GM21576 (cell line): ENCODE results near the gene JARID2.

ENCODE experiments used
- ATAC-seq: cut with Tn5 transposase; IDR thresholded peaks from one replicate; pipeline ENCODE4 v1.9.1; 2021; ENCODE audit warnings: mild to moderate bottlenecking, moderate library complexity; ENCODE audit not compliant: unreplicated experiment

The JARID2 gene

GRCh38 chr6:15389765-15390723 is 144.2 kb downstream of the JARID2 start:
- no peak for ATAC-seq

- no peak for ATAC-seq
Measured at GRCh38 chr6:15391500-15391899, 145.6 kb downstream of the JARID2 start.

DNA sequence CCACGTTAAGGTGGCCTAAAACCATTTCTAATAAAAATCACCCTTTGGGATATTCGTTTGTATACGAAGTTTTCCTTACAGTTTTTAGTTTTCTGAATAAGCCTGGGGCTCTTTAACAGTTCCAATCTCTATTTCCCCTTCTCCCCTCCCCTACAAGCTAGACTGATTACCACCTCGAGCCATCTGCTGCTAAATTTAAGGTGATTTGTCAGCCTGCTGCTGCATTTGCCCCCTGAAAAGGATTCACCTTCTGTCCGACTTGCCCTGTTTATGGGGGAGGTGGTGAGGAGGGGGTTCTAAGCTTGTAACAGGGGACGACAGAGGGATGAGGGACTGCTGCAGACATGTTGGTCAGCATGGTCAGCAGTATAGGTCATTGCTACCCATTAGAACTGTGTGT is 146.3 kb downstream of the JARID2 start:
- ATAC-seq, result no peak

- ATAC-seq, result no peak
Measured at GRCh38 chr6:15393605-15394004, 147.7 kb downstream of the JARID2 start.

GRCh38 chr6:15395087-15395486 is 149.2 kb downstream of the JARID2 start:
- no peak for ATAC-seq

DNA sequence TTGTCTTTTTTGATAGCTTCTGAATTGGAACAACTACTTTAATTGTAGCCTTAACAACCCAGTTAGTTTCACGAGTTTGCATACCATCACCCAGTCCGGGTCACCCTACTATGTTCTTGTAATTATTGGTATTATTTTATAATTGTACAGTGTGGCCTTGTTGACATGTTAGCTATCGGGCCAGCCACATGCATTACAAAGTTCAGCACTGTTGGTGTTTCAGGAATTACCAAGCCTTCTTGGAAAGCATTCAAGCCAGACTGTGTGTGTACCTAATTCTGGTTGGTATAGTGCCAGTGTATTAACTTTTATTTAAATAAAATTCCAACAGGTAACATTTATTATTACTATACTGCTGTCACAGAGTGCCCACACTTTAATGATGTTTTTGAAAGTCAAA is 150.9 kb downstream of the JARID2 start:
- no peak for ATAC-seq

- no peak for ATAC-seq
Measured at GRCh38 chr6:15398633-15399275, 152.9 kb downstream of the JARID2 start.

GRCh38 chr6:15399641-15400470 is 154.0 kb downstream of the JARID2 start:
- no peak for ATAC-seq

GRCh38 chr6:15400572-15401004 is 154.7 kb downstream of the JARID2 start:
- ATAC-seq, result no peak

GRCh38 chr6:15401120-15401519 is 155.3 kb downstream of the JARID2 start:
- no peak for ATAC-seq

GRCh38 chr6:15401769-15402250 is 155.9 kb downstream of the JARID2 start:
- no peak for ATAC-seq

DNA sequence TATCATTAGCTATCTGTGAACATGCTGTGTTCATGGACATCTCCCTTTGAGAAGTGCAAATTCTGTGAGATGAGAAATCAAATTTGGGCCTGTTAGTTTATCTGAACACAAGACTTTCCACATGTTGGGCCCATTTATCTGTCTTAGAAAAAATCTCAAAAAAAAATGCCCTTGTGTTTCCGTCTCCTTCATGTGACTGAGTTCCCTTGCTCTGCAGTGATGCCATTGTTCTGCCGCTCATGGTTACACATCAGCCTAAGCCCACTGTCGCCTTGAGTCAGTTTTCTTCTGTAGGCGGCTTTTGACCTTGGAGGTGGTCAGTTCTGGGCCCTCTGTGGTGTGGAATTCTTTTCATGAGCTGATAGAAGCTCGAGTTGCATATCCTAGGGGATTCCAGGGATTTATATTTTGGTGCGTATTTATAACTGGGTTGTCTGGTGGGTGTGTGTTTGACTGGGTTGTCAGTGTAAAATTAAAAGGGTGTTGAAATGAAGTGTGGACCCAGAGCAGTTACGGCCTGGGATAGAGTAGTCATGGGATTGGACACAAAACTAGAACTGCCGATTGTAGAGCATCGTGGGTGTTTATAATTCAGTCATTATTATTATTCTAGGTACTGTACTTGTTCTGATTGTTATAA is 156.7 kb downstream of the JARID2 start:
- no peak for ATAC-seq

GRCh38 chr6:15403094-15403755 is 157.4 kb downstream of the JARID2 start:
- ATAC-seq, result no peak

DNA sequence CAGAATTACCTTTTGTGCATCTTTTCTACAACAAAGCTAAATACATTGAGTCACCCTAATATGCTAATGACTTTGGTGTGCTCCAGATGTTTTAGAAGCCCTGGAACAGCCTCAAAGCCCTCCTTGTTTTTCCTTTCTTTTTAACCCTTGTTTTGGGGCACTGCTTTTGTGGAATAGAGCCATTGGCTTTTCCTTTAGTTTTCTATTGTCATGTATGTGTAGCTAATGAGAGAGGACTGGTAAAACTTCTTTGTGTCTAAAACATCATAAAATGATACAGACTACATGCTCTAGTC is 158.8 kb downstream of the JARID2 start:
- ATAC-seq, result no peak

DNA sequence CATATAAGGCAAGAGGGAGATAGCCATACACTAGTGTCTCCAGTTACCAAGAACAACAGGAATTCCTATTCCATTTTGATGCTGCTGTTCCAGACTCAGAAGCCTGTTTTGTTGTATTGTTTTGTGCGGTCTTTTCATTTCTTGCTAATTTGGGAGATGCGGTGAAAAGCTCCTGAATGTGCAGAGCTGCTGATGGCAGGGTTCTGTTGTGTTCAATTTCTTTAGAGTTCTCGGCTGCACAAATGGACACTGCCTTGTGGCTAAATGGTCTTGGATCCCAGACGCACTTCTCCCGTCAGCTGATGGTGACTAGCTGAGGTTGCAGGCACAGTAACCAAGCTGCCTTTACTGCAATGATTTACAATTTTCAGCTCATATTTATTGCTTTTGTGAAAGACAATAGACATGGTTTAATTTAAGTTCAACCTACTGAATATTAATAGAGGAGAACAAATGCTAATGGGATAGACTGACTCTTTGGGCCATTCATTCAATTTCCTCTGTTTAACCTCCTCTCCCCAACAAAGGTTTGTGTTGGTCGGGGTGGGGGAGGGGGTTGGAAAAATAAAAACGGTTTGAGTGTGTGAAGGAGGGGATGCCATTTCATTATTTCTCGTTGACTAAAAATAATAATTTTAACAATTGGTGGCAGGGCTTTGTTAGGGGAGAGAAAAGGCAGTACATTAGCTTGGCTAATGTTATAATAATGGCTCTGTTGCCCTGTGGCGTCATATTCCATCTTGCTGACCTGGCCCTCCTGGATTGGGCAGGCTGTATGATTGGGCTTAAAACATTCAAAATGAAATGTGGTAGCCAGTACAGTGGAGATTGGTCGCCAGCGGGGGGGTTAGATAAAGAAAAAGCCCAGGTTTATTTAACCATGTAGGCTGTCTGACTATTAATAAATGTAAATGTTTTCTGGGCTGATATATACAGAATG is 159.5 kb downstream of the JARID2 start:
- no peak for ATAC-seq

GRCh38 chr6:15406452-15406851 is 160.6 kb downstream of the JARID2 start:
- no peak for ATAC-seq

DNA sequence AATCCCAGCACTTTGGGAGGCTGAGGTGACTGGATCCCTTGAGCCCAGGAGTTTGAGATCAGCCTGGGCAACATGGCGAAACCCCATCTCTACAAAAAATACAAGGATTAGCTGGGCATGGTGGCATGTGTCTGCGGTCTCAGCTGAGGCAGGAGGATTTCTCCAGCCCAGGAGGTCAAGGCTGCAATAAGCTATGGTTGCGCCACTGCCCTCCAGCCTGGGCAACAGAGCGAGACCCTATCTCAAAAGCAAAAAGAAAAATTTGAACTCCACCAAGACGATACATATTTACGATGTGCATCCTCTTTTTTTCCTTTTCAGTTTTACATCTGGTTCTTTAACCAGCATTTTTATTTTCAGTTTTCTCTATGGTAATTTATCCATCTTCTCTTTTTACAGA is 162.1 kb downstream of the JARID2 start:
- ATAC-seq, result no peak

DNA sequence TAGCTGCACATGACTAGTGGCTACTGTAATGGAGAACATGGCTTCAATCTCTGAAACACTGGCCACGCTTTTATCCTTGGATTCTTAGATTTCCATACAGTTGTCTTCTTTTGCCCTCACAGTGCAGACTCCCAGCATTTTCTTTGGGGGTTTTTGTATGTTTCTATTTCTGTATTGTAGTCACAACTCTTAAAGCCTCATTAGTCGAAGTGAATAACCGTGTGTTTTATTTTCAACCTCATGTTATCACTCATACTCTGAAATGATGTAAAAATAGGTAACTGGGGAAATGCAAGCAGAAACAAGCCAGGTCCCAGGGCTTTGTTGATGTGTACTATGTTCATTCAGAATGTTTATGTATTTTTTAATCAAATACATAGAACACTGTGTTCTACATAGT is 162.9 kb downstream of the JARID2 start:
- ATAC-seq, result no peak
